HK-2 (cell line): ENCODE results near the gene AP1S3.
A peak's percentile ranks its signal among the peaks of the same experiment; 100 is the strongest.
"Not testable (repeated sequence)": the region's sequence is repeated elsewhere in the genome, so short reads cannot be mapped to it uniquely, and the experiment has no call there.

Source experiments
- DNase-seq: peaks from one replicate; pipeline ENCODE4 v3.0.0-alpha.2; 2018; ENCODE audit not compliant: unreplicated experiment

Gene AP1S3

DNA sequence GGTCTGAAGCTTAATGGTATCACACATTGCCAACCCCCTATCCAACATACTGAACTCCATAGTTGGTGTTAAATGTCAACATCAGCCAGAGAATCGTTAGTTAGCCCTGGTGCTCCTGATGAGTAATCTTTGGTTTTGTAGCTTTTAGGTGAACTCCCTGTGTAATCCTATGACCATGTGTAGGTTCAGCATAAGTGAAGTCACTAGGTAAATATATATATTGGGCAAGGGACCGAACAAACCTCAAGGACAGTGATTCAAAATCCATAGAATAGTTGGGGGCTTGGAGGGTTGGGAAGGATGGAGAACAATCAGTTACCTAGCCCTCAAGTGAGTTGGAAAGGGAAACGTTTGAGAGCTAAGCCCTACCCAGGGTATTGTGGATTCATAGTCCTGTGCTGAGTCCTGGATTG lies 16.0 kb upstream of the AP1S3 start:
- DNase-seq = no peak

GRCh38 chr2:223852281-223852795 lies 15.0 kb upstream of the AP1S3 start:
- DNase-seq = no peak

DNA sequence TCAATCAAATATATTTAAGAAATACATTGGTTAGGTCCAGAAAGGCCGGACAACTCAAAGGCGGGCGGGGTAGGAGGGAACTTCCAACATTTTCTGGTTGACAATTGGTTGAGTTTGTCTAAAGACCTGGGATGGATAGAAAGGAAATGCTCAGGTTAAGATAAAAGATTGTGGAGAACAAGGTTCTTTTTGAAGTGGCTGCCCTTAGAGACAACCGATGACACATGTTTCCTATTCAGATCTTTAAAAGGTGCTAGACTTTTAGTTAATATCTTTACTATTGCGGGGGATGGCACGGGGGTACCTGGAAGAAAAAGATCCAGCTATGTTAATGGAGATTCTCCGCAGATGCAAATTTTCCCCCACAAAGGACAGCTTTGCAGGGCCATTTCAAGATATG lies 10.0 kb upstream of the AP1S3 start:
- DNase-seq = no peak

DNA sequence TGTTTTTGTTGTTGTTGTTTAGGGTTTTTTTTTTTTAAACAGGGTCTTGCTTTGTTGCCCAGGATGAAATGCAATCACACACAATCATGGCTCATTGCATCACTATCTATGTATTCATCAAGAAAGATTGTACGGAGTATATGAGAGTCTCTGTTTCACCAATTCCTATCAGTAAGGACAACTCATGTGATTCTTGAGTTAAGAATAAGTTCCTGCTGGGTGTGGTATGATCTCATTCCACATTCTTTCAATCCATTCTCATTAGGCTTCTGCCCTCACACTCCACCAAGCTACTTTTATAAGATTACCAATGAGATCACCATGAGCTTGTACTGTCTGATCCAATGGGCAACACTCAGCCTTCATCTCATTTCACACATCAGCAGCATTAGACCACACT lies 9.1 kb upstream of the AP1S3 start:
- no peak for DNase-seq

DNA sequence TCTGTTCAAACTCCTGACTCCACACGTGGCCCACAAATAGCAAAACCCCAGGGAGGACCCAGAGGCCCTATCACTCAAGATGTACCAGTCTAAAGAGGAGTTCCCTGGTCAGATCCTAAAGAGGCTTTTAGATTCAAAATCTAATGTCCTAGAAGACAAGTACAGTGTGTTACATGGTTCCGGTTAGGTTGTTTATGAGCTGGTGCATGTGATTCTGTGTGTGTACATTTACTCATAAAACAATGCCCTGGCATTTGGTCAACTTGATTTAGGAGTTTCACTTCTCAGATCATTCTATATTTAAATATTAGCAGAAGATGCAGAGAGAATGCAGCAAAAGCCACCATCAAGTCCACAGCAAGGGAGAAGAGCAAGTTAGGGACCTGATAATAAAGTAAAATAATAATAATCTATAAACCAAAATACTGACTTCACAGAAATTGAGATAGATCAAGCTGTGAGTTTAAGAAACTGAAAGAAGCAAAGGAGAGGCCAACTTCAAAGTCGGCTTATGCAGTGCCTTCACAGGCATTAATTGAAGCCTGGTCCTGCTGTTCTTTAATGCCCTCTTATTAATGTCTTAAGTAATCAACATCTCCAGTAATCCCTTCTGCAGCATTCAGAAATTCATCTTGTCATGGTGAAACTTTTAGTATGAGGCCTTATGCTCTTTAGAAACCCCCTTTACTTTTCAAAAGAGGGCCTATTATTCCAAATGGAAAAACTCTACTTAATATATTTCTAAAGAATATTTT lies 4.2 kb upstream of the AP1S3 start:
- DNase-seq = no peak

GRCh38 chr2:223835701-223836532 lies 1.5 kb downstream of the AP1S3 start:
- no peak for DNase-seq

DNA sequence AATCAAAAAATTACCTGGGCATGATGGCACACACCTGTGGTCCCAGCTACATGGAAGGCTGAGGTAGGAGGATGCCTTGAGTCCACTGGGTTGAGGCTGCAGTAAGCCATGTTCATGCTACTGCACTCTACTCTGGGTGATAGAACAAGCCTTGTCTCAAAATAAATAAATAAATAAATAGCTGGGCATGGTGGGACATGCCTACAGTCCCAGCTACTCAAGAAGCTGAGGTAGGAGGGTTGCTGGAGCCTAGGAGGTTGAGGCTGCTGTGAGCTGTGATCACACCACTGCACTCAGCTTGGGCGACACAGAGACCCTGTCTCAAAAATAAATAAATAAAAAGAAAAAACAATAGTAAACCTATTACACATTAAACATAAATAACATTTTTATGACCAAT lies 3.0 kb downstream of the AP1S3 start:
- no peak for DNase-seq

DNA sequence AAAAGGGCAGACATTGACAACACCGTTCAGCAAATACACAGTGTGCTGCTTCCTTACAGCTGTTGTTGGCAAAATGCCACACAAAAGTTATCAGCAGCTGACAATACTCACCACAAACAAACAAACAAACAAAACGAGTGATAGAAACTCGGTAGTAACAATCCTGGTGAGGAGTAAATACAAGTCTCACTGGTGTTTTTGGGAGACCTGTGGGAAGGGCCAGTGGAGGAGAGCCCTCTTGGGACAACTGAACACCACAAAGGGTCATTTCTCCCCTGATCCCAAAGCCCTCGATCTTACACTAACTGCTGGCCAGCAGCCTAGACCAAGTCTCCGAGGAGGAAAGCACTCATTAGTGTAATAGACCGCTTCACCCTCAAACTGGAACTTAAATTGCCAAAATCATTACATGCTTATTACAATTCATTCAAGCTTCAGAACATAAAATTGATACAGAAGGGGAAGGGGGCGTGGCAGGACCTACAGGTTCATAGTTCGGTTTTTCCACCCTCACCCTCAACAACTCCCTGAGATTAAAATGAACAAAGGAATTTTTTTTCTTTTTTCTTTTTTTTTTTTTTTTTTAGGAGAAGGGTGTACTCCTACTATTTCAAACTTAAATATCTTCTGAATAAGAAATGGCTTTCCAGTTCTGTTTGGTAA lies 5.0 kb downstream of the AP1S3 start:
- DNase-seq = no peak

DNA sequence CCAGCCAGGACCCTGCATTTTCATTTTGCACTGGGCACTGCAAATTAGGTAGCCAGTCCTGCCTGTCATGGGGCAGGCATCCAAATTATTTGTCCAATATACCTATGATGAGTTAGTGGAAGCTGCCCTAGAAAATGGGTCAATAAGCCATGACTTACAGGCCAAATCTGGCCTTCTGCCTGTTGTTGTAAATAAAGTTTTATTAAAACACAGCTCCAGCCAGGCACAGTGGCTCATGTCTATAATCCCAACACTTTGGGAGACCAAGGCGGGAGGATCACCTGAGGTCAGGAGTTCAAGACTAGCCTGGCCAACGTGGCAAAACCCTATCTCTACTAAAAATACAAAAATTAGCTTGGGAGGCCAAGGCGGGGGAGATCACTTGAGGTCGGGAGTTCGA lies 8.3 kb downstream of the AP1S3 start:
- DNase-seq = no peak

DNA sequence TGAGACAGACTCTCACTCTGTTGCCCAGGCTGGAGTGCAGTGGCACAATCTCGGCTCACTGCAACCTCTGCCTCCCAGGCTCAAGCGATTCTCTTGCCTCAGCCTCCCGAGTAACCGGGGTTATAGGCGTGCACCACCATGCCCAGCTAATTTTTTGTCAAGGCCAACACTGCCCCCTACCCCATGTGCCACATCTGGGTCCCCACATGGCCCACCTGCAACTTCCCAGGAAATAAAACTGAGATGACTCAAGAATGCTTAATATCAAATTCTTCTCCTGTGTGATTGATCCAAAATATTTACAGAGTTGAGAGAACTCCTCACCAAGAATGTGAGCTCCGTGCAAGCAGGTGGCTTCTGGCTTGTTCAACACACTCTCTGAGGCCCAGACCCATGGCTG lies 9.1 kb downstream of the AP1S3 start:
- no peak for DNase-seq

DNA sequence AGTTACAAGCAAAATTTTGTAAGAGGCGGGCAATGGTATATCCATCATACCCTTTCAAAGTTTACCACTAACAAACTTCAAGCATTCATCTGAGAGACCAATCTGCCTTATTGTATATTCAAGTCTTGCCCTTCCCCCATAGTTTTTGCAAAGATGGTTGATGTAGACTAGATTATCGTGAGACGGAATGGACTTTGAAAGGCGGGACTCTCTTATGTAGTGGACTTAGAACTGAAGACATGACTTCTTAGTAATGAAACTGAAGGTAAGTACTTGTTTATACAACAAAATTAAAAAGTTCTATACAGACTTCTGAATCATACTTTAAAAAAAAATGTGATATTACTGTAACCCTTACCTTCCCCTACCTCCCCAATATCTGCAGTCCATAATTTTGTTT lies 10.4 kb downstream of the AP1S3 start:
- no peak for DNase-seq

- DNase-seq = no peak
Observed at GRCh38 chr2:223824301-223824700, 13.1 kb downstream of the AP1S3 start.

DNA sequence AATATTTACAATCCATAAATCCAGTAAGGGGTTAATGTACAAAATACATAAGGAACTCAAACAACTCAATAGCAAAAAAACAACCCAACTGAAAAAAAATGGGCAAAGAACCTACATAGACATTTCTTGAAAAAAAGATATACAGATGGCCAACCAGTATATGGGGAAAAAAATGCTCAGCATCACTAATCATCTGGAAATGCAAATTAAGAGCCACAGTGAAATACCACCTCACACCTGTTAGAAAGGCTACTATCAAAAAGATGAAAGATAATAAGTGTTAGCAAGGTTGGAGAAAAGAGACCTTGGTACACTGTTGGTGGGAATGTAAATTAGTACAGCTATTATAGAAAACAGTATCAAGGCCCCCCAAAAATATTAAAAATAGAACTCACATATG lies 14.6 kb downstream of the AP1S3 start:
- no peak for DNase-seq

- DNase-seq = no peak
Observed at GRCh38 chr2:223820549-223820948, 16.8 kb downstream of the AP1S3 start.

DNA sequence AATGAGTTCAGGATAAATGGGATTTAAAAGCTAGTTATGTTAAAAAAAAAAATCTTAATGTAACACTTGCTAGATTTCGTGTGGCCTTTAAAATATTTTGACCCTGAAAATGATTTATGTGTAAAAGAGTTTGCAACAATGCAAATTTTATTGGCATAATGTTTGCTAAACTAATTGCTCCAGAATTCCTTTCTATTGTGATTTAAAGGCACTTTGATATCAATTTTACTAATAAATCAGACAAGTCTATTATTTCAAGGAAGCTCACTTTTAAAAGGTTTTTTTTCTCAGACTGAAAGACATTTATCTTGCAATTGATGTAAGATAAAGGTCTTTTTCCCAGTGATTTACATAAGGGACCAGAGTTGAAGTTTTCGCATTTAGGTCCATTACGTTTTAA lies 17.5 kb downstream of the AP1S3 start:
- DNase-seq = no peak

DNA sequence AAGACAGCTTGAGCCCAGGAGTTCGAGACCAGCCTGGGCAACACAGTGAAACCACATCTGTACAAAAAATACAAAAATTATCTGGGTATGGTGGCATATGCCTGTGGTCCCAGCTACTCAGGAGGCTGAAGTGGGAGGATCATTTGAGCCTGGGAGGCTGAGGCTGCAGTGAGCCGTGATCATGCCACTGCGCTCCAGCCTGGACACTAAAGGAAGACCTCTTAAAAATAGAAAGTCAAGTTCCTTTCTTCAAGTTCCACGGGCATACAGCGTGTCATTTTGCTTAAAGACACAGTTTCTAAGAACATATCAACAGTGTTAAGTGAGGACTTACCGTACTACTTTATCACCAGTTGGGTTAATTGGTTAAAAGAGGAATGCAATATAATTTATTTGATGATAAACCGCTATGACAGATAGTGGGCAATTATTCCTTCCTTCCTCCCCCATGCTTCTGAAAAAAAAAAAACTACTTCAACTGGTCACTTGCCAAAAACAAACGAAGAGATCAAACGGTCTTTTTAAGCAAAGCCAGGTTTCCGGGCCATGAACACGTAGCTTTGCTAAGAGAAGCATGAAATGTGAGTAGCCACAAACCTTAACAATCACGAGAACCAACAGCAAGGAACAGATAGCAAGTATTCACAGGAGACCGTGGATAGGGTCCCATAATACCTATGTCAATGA lies 21.4 kb downstream of the AP1S3 start:
- DNase-seq = peak; percentile 34

GRCh38 chr2:223815186-223815883 lies 22.0 kb downstream of the AP1S3 start:
- peak; percentile 40 for DNase-seq

- DNase-seq = not testable (repeated sequence)
Observed at GRCh38 chr2:223814764-223815163, 22.6 kb downstream of the AP1S3 start.

- no peak for DNase-seq
Observed at GRCh38 chr2:223813329-223813728, 24.1 kb downstream of the AP1S3 start.

- no peak for DNase-seq
Observed at GRCh38 chr2:223811757-223812156, 25.6 kb downstream of the AP1S3 start.

DNA sequence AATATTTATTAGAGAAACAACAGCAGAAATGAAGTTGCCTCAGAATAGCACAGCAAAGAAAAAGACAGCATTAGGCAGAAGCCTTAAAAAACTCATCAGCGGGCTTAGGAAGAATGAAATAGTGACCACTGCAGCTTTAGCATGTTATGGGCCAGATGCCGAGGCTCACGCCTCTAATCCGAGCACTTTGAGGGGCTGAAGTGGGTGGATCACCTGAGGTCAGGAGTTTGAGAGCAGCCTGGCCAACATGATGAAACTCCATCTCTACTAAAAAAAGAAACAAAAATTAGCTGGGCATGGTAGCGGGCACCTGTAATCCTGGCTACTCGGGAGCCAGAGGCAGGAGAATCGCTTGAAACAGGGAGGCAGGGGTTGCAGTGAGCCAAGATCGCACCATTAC lies 32.4 kb downstream of the AP1S3 start:
- no peak for DNase-seq
